ENCODE results near the gene NCOA7.

DNA sequence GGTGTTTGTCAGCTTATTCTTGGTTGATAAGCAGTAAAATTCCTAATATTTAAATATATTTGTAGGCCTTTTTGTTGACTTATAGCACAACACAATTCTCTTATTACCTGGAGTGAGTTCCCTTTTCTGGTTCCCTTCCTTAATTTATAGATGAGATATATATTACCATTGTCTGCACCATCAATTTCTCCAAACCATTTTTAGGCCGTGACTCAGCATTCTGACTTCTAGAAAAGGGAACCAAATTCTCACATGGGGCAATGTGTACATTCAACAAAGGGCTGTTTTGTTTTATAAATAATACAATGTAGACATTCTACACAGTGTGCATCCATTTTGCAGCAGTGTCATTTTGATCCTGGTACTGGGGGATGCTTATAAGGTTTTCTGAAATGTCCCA, 52.8 kb downstream of the NCOA7 start:
- no peak for TF ChIP-seq POU2F2 (IDR thresholded peaks at IDR 0.05; ENCODE audit: low read depth, low read length)
- TF ChIP-seq POLR2A (IDR thresholded peaks at IDR 0.05; ENCODE audit: low read depth, low read length), result no peak
- no peak for TF ChIP-seq TAF1 (IDR thresholded peaks at IDR 0.05; ENCODE audit: low read depth, low read length)

All from GM12891 (cell line).